DND-41 (cell line): ENCODE results near the gene PRKCE.

Experiments used
- ATAC-seq: fragments of 200-7000 bp; cut with Tn5 transposase; 3 replicates; pipeline ENCODE4 v1.9.1; 2021; ENCODE audit warnings: low read depth; ENCODE audit not compliant: insufficient read depth
- DNase-seq: peaks from one replicate; pipeline ENCODE4 v3.0.0-alpha.2; 2020
- H2AFZ ChIP-seq: 2 replicates; pipeline ENCODE4 v1.6.0; 2012; ENCODE audit warnings: low read depth, low read length
- H3K27ac ChIP-seq: 2 replicates; pipeline ENCODE4 v1.5.1; 2012; ENCODE audit warnings: low read length, inconsistent platforms
- H3K27me3 ChIP-seq: fragments of 200-600 bp; sonication (generic); 2 replicates; pipeline ENCODE4 v1.6.0; 2012; ENCODE audit warnings: low read length, mild to moderate bottlenecking, inconsistent platforms; ENCODE audit not compliant: insufficient read depth, poor library complexity
- H3K36me3 ChIP-seq: 2 replicates; pipeline ENCODE4 v1.5.1; 2012; ENCODE audit warnings: low read length, inconsistent platforms; ENCODE audit not compliant: insufficient read depth
- H3K4me1 ChIP-seq: 2 replicates; pipeline ENCODE4 v1.5.1; 2012; ENCODE audit warnings: mild to moderate bottlenecking, low read length; ENCODE audit not compliant: insufficient read depth
- H3K4me2 ChIP-seq: 2 replicates; pipeline ENCODE4 v1.6.0; 2012; ENCODE audit warnings: mild to moderate bottlenecking, moderate library complexity, low read length, inconsistent platforms; ENCODE audit not compliant: insufficient read depth
- H3K4me3 ChIP-seq, 2 experiments: fragments of 200-600 bp in 1 of 2; shearing (Covaris generic) in 1 of 2; 2 replicates each; pipeline ENCODE4 v1.5.1; 2012 to 2016; ENCODE audit warnings: inconsistent platforms in 2 of 2, low read length in 2 of 2, mild to moderate bottlenecking in 2 of 2, low read depth in 1 of 2, moderate library complexity in 1 of 2
- H3K79me2 ChIP-seq: 2 replicates; pipeline ENCODE4 v1.6.0; 2012; ENCODE audit warnings: low read length, inconsistent platforms; ENCODE audit not compliant: insufficient read depth
- H3K9ac ChIP-seq: 2 replicates; pipeline ENCODE4 v1.6.0; 2012; ENCODE audit warnings: low read depth, mild to moderate bottlenecking, inconsistent platforms, low read length, moderate library complexity
- H3K9me3 ChIP-seq: 2 replicates; pipeline ENCODE4 v1.5.1; 2012; ENCODE audit warnings: low read length, moderate library complexity, mild to moderate bottlenecking, inconsistent platforms; ENCODE audit not compliant: insufficient read depth, severe bottlenecking
- H4K20me1 ChIP-seq: 2 replicates; pipeline ENCODE4 v1.6.0; 2012; ENCODE audit warnings: low read length; ENCODE audit not compliant: insufficient read depth
- CTCF ChIP-seq: IDR thresholded peaks from 2 replicates; pipeline ENCODE4 v1.5.1; 2012; ENCODE audit warnings: borderline replicate concordance, low read length, moderate library complexity, mild to moderate bottlenecking; ENCODE audit not compliant: poor library complexity, severe bottlenecking; ENCODE audit errors: extremely low read depth
- EZH2 ChIP-seq: IDR thresholded peaks from 3 replicates; pipeline ENCODE4 v1.6.1; 2012; ENCODE audit warnings: borderline replicate concordance, low read depth, mild to moderate bottlenecking, moderate library complexity, low read length, inconsistent platforms; ENCODE audit not compliant: severe bottlenecking

Gene PRKCE

GRCh38 chr2:45793305-45793962 lies 142.0 kb downstream of the PRKCE start:
- no peaks in the 10 kb centered on the region for H3K4me1 ChIP-seq
- no peak overlapping the region for H3K9ac ChIP-seq
- no peaks in the 10 kb centered on the region for H4K20me1 ChIP-seq
- H3K4me2 ChIP-seq = no peak overlapping the region
- TF ChIP-seq CTCF (no peak), EZH2 (no peak)
- DNase-seq (no peak), ATAC-seq (no peak)
- no peaks in the 10 kb centered on the region for H3K9me3 ChIP-seq
- no peaks in the 10 kb centered on the region for H3K27me3 ChIP-seq
- H3K27ac ChIP-seq = no peak overlapping the region
- H3K79me2 ChIP-seq = no peaks in the 10 kb centered on the region
- no peak overlapping the region for H3K4me3 ChIP-seq
- no peaks in the 10 kb centered on the region for H3K36me3 ChIP-seq
- no peak overlapping the region for H2AFZ ChIP-seq

- Histone ChIP-seq H3K4me2 (no peak overlapping the region), H3K4me3 (no peak overlapping the region), H3K4me1 (no peaks in the 10 kb centered on the region)
Measured at GRCh38 chr2:45794134-45794617, 142.7 kb downstream of the PRKCE start.

DNA sequence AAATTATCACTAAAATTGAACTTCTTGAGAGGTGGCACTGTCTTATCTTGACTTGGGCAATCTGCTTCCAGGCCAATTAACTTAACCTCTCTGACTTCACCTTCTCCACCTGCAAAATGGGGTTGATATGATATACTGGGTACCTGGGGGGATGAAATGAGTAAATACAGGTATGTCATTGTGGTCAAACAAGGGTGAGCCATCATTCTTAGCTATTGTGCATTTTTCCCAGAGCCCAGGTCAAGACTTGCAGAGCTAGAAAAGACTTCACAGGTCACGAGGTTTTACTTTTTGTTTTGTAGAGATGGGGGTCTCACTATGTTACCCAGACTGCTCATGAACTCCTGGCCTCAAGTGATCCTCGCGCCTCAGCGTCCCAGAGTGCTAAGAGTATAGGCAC lies 145.0 kb downstream of the PRKCE start:
- H3K9me3 ChIP-seq = no peaks in the 10 kb centered on the region
- H3K9ac ChIP-seq = no peak overlapping the region
- no peak for DNase-seq
- H2AFZ ChIP-seq = no peak overlapping the region
- H3K79me2 ChIP-seq = no peaks in the 10 kb centered on the region
- ATAC-seq = no peak
- H4K20me1 ChIP-seq = no peaks in the 10 kb centered on the region
- TF ChIP-seq CTCF (no peak), EZH2 (no peak)
- no peaks in the 10 kb centered on the region for H3K27me3 ChIP-seq
- H3K4me3 ChIP-seq = no peak overlapping the region
- H3K4me1 ChIP-seq = no peaks in the 10 kb centered on the region
- no peak overlapping the region for H3K27ac ChIP-seq
- no peaks in the 10 kb centered on the region for H3K36me3 ChIP-seq
- no peak overlapping the region for H3K4me2 ChIP-seq

More at GRCh38 chr2:45794134-45794617, 142.7 kb downstream of the PRKCE start:
- TF ChIP-seq EZH2 = no peak
- ATAC-seq (no peak), DNase-seq (no peak)
- Histone ChIP-seq H3K36me3 (no peaks in the 10 kb centered on the region), H3K27ac (no peak overlapping the region), H4K20me1 (no peaks in the 10 kb centered on the region), H2AFZ (no peak overlapping the region), H3K9ac (no peak overlapping the region), H3K27me3 (no peaks in the 10 kb centered on the region), H3K79me2 (no peaks in the 10 kb centered on the region), H3K9me3 (no peaks in the 10 kb centered on the region)

DNA sequence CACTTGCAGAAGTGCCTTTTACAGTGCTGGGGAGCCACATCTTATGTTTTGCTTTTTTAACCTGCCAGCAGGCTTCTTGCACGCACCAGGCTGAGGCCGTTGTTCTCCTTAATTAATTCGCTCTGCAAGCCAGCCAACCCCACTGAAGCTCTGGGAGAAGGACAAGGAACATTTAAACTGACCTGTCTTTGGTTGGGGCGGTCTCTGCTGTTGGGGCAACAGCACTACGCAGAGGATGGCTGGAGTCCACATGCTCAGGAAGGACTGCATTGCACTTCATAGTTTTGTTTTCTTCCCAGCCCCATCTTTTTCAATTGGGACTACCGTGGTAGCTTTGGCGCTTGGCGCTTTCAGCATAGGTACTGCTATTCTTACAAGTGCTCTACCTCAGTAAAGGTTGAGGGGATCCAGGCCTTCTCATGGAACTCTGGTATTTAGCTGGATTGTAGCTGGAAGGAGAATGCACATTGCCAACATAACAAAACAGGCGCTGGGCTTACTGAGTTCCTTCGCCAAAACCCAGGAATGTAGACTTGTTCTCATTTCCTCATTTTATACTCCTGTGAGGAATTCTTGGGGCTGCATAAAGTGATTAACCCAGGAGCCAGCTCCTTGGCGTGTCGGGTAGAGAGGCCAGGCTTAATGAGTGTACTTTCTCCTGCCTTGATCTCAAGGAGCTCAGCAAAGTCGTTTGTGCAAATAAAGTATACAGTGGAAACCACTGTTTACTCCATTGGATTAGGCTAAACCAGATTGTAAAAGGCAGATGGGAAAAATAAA lies 146.2 kb downstream of the PRKCE start:
- Histone ChIP-seq H3K4me3 (no peak overlapping the region), H4K20me1 (no peaks in the 10 kb centered on the region)

More for the DNA sequence above, 146.2 kb downstream of the PRKCE start:
- Histone ChIP-seq H3K4me2 (no peak overlapping the region), H3K27me3 (no peaks in the 10 kb centered on the region), H3K27ac (no peak overlapping the region), H2AFZ (no peak overlapping the region), H3K9me3 (no peaks in the 10 kb centered on the region), H3K36me3 (no peaks in the 10 kb centered on the region), H3K9ac (no peak overlapping the region), H3K79me2 (no peaks in the 10 kb centered on the region), H3K4me1 (no peaks in the 10 kb centered on the region)
- TF ChIP-seq EZH2 (no peak), CTCF (no peak)
- ATAC-seq = no peak
- no peak for DNase-seq
